ENCODE results near the gene SLC16A13.
"Not testable (repeated sequence)": the region's sequence is repeated elsewhere in the genome, so short reads cannot be mapped to it uniquely, and the experiment has no call there.

SLC16A13 gene, protein sequence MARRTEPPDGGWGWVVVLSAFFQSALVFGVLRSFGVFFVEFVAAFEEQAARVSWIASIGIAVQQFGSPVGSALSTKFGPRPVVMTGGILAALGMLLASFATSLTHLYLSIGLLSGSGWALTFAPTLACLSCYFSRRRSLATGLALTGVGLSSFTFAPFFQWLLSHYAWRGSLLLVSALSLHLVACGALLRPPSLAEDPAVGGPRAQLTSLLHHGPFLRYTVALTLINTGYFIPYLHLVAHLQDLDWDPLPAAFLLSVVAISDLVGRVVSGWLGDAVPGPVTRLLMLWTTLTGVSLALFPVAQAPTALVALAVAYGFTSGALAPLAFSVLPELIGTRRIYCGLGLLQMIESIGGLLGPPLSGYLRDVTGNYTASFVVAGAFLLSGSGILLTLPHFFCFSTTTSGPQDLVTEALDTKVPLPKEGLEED

DNA sequence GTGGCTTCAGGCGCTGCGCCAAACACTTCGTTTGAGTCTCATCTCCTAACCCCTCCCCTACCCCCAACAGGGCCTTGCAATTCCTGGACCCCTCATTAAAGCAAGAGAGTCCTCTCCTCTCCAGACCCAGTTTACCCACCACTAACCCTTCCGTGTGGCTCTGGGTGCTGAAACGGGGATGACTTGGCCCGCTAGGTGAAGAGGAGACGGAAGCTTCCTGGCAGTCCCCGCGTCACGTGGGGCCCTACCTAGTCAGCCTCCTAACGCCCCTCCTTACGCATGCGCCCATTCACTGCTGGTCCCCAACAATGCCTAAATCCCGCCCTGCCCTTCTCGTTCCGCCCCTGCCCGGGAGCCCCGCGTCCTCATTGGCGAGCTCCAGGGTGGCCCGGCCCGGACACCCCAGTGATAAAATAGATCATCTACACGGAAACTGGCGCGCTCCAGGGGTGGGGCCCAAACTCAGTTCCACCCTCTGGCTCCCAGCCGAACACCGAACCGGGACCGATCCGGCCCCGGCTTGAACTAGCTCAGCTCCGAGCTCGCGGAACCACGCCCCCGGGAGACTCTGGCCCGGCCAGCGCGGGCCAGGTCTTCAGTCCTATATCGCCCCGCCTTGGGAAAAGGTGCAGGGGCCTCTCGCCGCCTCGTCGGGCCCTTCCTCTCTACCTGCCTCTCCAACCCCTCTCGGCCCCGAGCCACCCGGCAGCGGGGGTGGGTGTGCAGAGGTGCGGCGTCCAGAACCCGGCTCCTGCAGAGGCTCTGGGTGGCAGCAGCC lies at the start of gene SLC16A13:
Gene SLC16A13, plus strand, starts transcription at position 425 of the 778 bp plus-strand sequence. CDS start 368 bp downstream, outside the sequence.
- H3K36me3 Mint-ChIP-seq: no peaks in the 10 kb centered on the region
- peaks cover 47% of the 10 kb centered on the region for H3K4me1 Mint-ChIP-seq
- peak within 1 kb of the TSS; percentile 92 for H3K4me3 Mint-ChIP-seq
- H3K9me3 Mint-ChIP-seq: no peaks in the 10 kb centered on the region
- H3K27ac Mint-ChIP-seq: peak within 1 kb of the TSS; percentile 98
- H3K27me3 Mint-ChIP-seq: no peaks in the 10 kb centered on the region

DNA sequence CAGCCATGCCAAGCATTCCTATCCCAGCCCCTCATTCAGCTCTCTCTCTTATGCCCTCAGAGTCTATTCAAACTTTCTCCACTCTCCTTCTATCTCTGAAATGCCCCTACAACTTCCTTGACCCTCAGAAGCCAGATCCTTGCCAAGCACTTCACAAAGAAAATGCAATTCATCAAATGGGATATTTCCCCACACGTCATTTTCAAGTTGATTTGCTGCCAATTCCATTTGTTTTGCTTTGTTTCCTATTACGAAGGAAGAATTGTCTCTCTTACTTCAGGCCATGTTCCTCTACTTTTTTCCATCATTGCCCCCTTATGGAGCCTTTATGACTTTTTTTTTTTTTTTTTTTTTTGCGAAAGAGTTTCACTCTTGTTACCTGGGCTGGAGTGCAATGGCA lies 49.1 kb upstream of the SLC16A13 start:
- H3K27me3 Mint-ChIP-seq: no peaks in the 10 kb centered on the region
- H3K4me3 Mint-ChIP-seq: no peak overlapping the region
- H3K27ac Mint-ChIP-seq: no peak overlapping the region
- no peaks in the 10 kb centered on the region for H3K4me1 Mint-ChIP-seq
- peaks cover 3% of the 10 kb centered on the region for H3K36me3 Mint-ChIP-seq
- H3K9me3 Mint-ChIP-seq: no peaks in the 10 kb centered on the region

DNA sequence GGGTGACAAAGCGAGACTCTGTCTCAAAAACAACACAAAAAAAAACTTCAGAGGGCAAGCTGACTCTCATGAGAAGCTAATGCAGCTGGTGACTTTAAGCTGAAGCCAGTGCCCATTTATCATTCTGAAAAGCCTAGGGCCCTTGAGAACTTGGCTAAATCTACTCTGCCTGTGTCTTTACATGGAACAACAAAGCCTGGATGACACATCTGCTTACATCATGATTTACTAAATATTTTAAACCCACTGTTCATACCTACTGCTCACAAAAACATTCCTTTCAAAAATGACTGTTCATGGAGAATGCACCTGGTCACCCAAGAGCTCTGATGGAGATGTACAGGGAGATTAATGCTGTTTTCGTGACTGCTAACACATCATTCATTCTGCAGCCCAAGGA lies 46.0 kb upstream of the SLC16A13 start:
- no peaks in the 10 kb centered on the region for H3K4me1 Mint-ChIP-seq
- H3K9me3 Mint-ChIP-seq: no peaks in the 10 kb centered on the region
- H3K27me3 Mint-ChIP-seq: no peaks in the 10 kb centered on the region
- H3K27ac Mint-ChIP-seq: no peak overlapping the region
- peaks cover 3% of the 10 kb centered on the region for H3K36me3 Mint-ChIP-seq
- H3K4me3 Mint-ChIP-seq: no peak overlapping the region

DNA sequence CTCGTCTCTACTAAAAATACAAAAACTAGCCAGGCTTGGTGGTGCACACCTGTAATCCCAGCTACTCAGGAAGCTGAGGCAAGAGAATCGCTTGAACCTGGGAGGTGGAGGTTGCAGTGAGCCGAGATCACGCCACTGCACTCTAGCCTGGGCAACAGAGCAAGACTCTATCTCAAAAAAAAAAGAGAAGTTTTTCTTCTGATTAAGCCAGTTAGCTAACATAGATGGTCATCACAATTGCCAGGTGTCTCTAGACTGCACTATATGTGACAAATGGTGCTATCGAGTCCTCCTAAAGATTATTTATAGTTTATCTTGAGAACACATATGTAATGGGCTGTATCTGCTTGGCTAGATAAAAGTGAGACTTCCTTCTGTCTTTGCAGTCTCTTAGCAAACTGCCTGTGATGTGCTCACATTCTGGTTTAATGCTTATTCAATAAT lies 42.2 kb upstream of the SLC16A13 start:
- H3K36me3 Mint-ChIP-seq: peaks cover 10% of the 10 kb centered on the region
- H3K27ac Mint-ChIP-seq, H3K4me3 Mint-ChIP-seq, H3K27me3 Mint-ChIP-seq, H3K9me3 Mint-ChIP-seq: not testable (repeated sequence)
- peaks cover 11% of the 10 kb centered on the region for H3K4me1 Mint-ChIP-seq

DNA sequence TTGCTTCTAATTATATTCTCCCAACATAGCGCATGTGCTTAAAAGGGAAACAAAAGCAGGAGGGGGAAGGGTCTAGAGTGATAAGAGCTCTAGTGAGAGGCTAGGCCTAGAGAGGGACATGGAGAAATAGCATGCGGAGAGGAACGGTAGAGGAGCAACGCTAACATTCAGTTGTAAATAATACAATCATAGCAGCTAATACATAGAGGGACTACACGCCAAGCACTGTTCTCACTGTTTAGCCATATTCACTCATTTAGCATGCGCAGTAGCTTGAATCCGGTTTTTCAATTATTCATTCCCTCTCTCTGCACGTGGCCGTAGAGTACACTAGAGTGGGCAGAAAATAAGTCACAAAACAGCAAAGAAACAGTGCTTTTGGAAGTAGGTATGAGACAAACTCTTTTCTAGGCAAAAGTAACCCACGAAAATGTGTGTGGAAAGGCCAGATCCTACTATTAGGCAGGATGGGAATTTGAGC lies 41.7 kb upstream of the SLC16A13 start:
- Mint-ChIP-seq H3K27ac (no peak overlapping the region), H3K4me1 (peaks cover 11% of the 10 kb centered on the region), H3K4me3 (no peak overlapping the region), H3K9me3 (no peaks in the 10 kb centered on the region), H3K27me3 (no peaks in the 10 kb centered on the region), H3K36me3 (peaks cover 10% of the 10 kb centered on the region)

DNA sequence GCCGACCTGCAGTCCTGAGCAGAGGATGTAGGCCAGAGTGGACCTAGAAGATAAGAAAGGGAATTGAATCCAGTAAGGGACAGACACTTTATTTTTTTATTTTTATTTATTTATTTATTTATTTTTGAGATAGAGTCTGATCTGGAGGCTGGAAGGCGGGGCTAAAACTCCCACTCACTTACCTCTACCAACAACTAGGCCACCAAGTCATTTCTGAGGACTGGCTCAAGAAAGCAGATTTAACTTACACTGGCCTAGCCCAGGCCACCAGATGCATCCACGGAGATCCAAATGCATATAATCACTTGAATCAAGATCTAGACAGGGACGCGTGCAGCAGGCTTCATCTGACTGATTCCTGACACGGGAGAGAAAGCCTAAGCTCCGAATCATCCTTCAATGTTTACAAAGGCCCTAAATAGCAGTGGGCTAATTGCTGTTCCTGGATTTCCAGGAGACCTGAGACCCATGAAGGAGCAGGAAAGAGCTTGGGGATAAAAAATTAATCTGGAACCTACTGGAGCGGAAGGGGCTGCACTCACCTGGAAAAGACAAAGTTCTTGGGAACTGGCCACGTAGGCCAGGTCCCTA lies 41.1 kb upstream of the SLC16A13 start:
- peaks cover 11% of the 10 kb centered on the region for H3K4me1 Mint-ChIP-seq
- H3K4me3 Mint-ChIP-seq: no peak overlapping the region
- H3K27ac Mint-ChIP-seq: no peak overlapping the region
- H3K36me3 Mint-ChIP-seq: peaks cover 13% of the 10 kb centered on the region
- no peaks in the 10 kb centered on the region for H3K27me3 Mint-ChIP-seq
- H3K9me3 Mint-ChIP-seq: no peaks in the 10 kb centered on the region

DNA sequence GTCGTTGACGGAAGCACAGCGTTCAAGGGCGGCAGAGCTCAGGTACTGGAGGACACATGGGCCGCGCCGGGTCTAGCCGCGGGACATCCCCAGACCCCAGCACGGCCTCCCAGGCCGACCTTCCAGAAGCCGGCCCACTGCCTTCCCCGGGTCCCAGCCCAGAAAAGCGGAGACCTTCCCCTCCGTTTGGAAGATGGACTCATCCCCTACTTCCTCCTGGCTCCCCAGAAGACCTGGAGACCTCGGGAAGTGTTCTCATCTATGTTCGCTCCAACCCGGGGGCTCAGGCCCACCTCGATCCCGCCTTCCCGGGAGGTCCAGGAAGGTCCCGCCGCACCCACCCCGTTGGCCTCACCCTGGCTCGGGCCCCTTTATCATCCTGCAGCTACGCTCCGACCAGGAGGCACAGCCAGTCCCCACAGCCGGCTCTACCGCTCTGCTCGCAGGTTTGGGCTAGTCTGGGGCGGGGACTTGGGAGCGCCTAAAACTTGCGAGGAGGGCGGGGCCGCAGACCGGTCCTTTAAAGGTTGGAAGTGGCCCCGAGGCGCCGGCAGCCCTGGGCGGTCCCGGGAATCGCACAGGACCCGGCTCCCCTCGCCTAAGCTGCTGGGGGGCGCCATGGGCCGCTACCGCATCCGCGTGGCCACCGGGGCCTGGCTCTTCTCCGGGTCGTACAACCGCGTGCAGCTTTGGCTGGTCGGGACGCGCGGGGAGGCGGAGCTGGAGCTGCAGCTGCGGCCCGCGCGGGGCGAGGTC lies 40.1 kb upstream of the SLC16A13 start, which contains the start of gene ALOX12:
Gene ALOX12, plus strand, starts transcription at position 550 of the 756 bp plus-strand sequence. Its CDS starts 69 bp downstream, at position 619.
- peaks cover 11% of the 10 kb centered on the region for H3K4me1 Mint-ChIP-seq
- H3K36me3 Mint-ChIP-seq: peaks cover 13% of the 10 kb centered on the region
- H3K9me3 Mint-ChIP-seq: no peaks in the 10 kb centered on the region
- no peak within 1 kb of the TSS for H3K4me3 Mint-ChIP-seq
- H3K27me3 Mint-ChIP-seq: no peaks in the 10 kb centered on the region
- H3K27ac Mint-ChIP-seq: peak within 1 kb of the TSS; percentile 84

DNA sequence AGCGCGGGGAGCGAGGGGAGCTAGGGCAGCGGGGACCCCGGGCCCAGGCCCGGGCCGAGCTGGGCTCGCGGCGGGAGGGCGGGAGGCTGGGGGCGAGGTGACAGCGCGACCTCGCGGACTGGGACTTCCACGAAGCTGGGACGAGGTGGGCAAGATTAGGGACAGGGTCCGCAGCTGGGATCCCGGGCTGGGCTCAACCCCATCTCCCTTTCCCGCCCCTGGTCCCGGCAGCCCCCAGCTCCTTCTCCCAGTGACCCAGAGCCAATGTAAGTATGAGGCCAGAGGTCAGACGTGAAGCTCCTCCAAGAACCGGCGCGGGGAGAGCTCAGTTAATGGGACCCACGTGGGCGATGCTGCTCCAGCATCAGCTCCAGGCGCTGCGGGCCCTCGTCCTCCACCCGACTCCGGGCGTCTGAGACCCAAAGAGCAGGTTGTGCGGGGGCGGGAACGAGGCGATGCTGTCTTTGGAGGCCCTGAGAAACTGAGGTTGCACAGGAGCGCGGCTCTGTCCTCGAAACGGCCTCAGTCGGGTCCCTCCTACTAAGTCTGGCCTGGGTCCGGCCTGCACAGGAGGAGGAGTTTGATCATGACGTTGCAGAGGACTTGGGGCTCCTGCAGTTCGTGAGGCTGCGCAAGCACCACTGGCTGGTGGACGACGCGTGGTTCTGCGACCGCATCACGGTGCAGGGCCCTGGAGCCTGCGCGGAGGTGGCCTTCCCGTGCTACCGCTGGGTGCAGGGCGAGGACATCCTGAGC lies 39.4 kb upstream of the SLC16A13 start:
- Mint-ChIP-seq H3K27ac (peak overlapping the region; percentile 84), H3K36me3 (peaks cover 14% of the 10 kb centered on the region), H3K9me3 (no peaks in the 10 kb centered on the region), H3K27me3 (no peaks in the 10 kb centered on the region), H3K4me3 (no peak overlapping the region), H3K4me1 (peaks cover 13% of the 10 kb centered on the region)

DNA sequence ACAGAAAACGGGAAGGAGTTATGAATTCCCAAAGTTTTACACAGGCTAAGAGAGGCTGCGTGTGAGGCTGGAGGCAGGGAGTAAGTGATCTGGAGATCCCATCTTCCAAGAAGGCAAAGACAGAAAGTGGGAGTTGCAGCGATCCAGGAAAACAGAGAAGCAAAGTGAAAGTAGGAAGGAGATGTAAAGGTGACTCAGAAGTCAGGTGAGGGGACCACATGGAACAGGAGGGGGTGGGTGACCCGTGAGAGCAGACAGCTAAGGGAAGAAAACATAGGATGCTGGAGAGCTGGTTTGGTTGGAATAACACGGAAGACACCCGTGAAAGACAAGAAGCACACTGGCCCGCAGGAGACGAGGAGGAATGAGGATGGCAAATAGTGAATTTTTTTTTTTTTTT lies 38.6 kb upstream of the SLC16A13 start:
- Mint-ChIP-seq H3K36me3 (peaks cover 18% of the 10 kb centered on the region), H3K9me3 (no peaks in the 10 kb centered on the region), H3K27ac (peak overlapping the region; percentile 84), H3K27me3 (no peaks in the 10 kb centered on the region), H3K4me1 (peaks cover 18% of the 10 kb centered on the region), H3K4me3 (no peak overlapping the region)

DNA sequence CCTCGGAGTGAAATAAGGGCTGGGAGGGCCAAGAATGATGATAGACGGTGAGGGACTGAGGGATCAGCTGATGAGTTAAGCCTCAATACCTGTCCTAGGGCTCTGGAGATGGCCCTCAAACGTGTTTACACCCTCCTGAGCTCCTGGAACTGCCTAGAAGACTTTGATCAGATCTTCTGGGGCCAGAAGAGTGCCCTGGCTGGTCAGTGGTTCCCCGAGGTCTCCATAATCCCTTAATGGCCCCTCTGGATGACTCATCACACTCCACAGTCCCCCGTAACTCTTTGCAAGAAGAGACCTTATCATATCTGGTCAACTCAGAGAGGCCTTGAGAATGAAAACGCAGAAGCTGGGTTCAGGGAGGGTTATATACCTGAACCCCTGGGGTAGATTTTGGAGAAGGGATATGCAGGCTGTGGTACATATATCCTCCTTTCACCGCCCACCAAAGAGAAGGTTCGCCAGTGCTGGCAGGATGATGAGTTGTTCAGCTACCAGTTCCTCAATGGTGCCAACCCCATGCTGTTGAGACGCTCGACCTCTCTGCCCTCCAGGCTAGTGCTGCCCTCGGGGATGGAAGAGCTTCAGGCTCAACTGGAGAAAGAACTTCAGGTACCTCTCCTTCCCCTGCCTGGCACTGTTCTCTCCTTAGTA lies 36.8 kb upstream of the SLC16A13 start:
- Mint-ChIP-seq H3K27ac (no peak overlapping the region), H3K36me3 (peaks cover 18% of the 10 kb centered on the region), H3K9me3 (no peaks in the 10 kb centered on the region), H3K27me3 (no peaks in the 10 kb centered on the region), H3K4me3 (no peak overlapping the region), H3K4me1 (peaks cover 18% of the 10 kb centered on the region)

DNA sequence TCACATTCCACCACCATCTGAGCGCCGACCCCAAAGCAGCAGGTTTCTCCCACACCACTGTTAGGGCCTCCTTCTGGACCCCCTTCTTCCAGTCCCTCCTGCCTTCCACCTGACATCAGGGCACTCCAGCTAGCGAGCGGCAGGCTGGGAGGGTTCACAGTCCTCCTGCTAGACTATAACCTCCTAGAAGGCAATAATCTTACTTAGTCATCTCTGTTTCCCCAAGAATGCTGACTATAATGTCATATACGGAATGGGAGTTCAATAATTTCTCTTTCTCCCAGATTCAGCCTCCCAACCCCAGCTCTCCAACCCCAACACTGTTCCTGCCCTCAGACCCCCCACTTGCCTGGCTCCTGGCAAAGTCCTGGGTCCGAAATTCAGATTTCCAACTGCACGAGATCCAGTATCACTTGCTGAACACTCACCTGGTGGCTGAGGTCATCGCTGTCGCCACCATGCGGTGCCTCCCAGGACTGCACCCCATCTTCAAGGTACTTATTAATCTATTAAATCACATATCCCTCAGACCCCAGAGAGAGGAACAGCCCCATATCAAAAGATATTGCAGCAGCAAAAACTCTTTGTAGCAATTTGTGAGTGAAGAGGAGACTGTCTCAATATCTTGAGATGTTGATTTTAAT lies 34.4 kb upstream of the SLC16A13 start:
- Mint-ChIP-seq H3K36me3 (peaks cover 18% of the 10 kb centered on the region), H3K9me3 (no peaks in the 10 kb centered on the region), H3K4me1 (peaks cover 31% of the 10 kb centered on the region), H3K27ac (peak overlapping the region; percentile 66), H3K27me3 (no peaks in the 10 kb centered on the region), H3K4me3 (no peak overlapping the region)

DNA sequence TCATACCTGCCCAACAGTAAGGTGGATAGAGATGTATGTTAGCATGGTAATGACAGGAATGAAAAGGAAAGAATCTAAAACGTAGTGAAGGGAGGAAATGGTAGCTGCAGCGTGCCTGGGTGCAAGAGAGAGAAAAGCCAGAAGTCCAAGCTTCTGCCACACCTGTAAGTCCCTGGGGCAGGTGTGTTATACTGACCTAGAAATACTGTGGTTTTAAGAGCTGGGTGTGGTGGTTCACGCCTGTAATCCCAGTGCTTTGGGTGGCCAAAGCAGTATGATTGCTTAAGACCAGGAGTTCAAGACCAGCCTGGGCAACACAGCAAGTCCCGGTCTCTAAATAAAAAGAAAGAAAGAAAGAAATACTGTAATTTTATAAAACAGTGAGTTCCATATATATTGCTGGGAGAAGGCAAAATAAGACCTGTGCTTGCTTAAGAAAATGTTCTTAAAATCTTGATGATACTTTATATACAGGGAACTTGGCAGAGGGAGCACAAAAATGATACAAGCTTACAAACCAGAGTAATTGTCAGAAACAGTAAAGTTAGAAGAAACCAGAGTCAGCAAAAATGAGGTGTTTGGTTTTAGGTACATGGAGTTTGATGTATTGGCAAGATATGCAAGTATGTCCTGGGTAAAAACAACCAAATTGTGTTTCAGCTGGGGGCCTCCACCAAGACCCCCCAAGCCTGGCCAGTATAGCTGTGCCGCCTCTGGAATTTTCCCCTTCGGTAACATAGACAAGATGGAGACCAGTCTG lies 33.3 kb upstream of the SLC16A13 start:
- Mint-ChIP-seq H3K4me3 (no peak overlapping the region), H3K4me1 (peaks cover 35% of the 10 kb centered on the region), H3K27me3 (no peaks in the 10 kb centered on the region), H3K9me3 (no peaks in the 10 kb centered on the region), H3K36me3 (peaks cover 15% of the 10 kb centered on the region), H3K27ac (no peak overlapping the region)

DNA sequence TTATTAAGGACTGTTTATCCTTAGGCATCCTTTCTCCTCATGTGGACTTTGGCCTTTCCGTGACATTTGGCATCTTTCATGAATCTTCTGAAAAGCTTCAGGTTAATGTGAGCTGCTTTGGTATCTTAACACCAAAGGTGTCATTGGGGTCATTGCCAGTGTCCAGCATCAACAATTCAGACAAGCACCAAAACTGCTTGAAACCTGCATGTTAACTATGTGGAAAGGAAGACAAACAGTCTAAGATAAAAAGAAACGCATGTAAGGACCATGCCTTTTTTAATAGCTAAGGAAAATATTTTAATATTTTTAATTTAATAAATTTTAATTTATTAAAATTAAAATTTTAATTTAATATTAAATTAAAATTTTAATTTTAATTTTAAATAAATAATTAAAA lies 32.1 kb upstream of the SLC16A13 start:
- Mint-ChIP-seq H3K9me3 (no peaks in the 10 kb centered on the region), H3K27me3 (no peaks in the 10 kb centered on the region)

More for the DNA sequence above, 32.1 kb upstream of the SLC16A13 start:
- Mint-ChIP-seq H3K27ac (no peak overlapping the region), H3K36me3 (peaks cover 10% of the 10 kb centered on the region), H3K4me1 (peaks cover 35% of the 10 kb centered on the region), H3K4me3 (no peak overlapping the region)

All from activated naive CD4-positive, alpha-beta T cell treated with anti-CD3 and anti-CD28 coated beads, Interleukin-2, amount 50 U/mL, for 24 hours (primary cell).